Endodermal cell (in vitro differentiated cells): ENCODE measurements around the gene CXCL11. TPM values are rescaled to one million over a fixed set of nuclear protein-coding genes. Genes with fewer than 3 reads are reported as not detected.

Experiments used
- DNase-seq: peaks from one replicate; pipeline ENCODE4 v3.0.0-alpha.2; 2017
- H3K27ac ChIP-seq: 2 replicates; pipeline ENCODE4 v1.5.1; 2013; ENCODE audit warnings: mild to moderate bottlenecking, low read depth, low read length, moderate library complexity
- H3K27me3 ChIP-seq: 2 replicates; pipeline ENCODE4 v1.6.1; 2013; ENCODE audit warnings: mild to moderate bottlenecking, low read length, moderate library complexity; ENCODE audit not compliant: insufficient read depth, control insufficient read depth, poor library complexity, severe bottlenecking
- H3K36me3 ChIP-seq: 2 replicates; pipeline ENCODE4 v1.7.0; 2013; ENCODE audit warnings: mild to moderate bottlenecking, low read length, moderate library complexity; ENCODE audit not compliant: control insufficient read depth, insufficient read depth
- H3K4me1 ChIP-seq: one replicate; pipeline ENCODE4 v1.7.0; 2013; ENCODE audit warnings: low read length; ENCODE audit not compliant: control insufficient read depth, insufficient read depth
- H3K4me3 ChIP-seq: 2 replicates; pipeline ENCODE4 v1.5.1; 2013; ENCODE audit warnings: mild to moderate bottlenecking, low read length, moderate library complexity
- H3K9ac ChIP-seq: 2 replicates; pipeline ENCODE4 v1.6.1; 2013; ENCODE audit warnings: mild to moderate bottlenecking, low read length, moderate library complexity; ENCODE audit not compliant: poor library complexity, severe bottlenecking; ENCODE audit errors: extremely low read depth
- H3K9me3 ChIP-seq: 2 replicates; pipeline ENCODE4 v1.6.1; 2013; ENCODE audit warnings: mild to moderate bottlenecking, low read length, moderate library complexity; ENCODE audit not compliant: control insufficient read depth
- H3K27ac Mint-ChIP-seq: 2 replicates; pipeline ENCODE4 v1.8.0; 2020; ENCODE audit warnings: mixed read lengths
- H3K27me3 Mint-ChIP-seq: 2 replicates; pipeline ENCODE4 v1.8.0; 2021; ENCODE audit warnings: mild to moderate bottlenecking, mixed read lengths; ENCODE audit not compliant: insufficient read depth
- H3K36me3 Mint-ChIP-seq: 2 replicates; pipeline ENCODE4 v1.8.0; 2020; ENCODE audit warnings: low read depth, mixed read lengths
- H3K4me1 Mint-ChIP-seq: 2 replicates; pipeline ENCODE4 v1.8.0; 2020; ENCODE audit warnings: mixed read lengths
- H3K4me3 Mint-ChIP-seq: 2 replicates; pipeline ENCODE4 v1.8.0; 2020; ENCODE audit warnings: mild to moderate bottlenecking, moderate library complexity, mixed read lengths
- H3K9me3 Mint-ChIP-seq: 2 replicates; pipeline ENCODE4 v1.8.0; 2020; ENCODE audit warnings: mild to moderate bottlenecking, mixed read lengths
- WGBS, 2 experiments: methylation state at CpG; one replicate each; pipeline versions ENCODE4 v1.1.5 to v1.1.7; 2013; ENCODE audit warnings: missing lambda C conversion rate in 2 of 2, mixed read lengths in 1 of 2; ENCODE audit not compliant: insufficient coverage in 1 of 2, insufficient read length in 1 of 2; 5-methylcytosine and 5-hydroxymethylcytosine counted together
- long read RNA-seq, 4 experiments: library from polyadenylated mRNA in 2 of 4; library from RNA in 1 of 4; library from capped mRNA in 1 of 4; stranded (forward) in 3 of 4; unstranded in 1 of 4; transcript quantifications; one replicate each; pipeline ENCODE4 v2.0.0, GENCODE V29; 2020 to 2021; ENCODE audit warnings: inconsistent platforms in 1 of 4
- polyA plus RNA-seq, 2 experiments: library from polyadenylated mRNA; stranded (reverse); fragments of 50-300 nt; gene quantifications; one replicate each; pipeline ENCODE4 v1.2.3, GENCODE V29; 2013
- total RNA-seq, 2 donors: library from RNA; stranded (reverse); fragmentation: NEBNext Ultra II Directional in 1 of 2; extraction: Animal tissue kit (Norgen Biotek cat#: 25700) in 1 of 2; gene quantifications; 2 replicates in 1 of 2; 3 replicates in 1 of 2; pipeline ENCODE4 v1.2.1, GENCODE V29; 2021
- TF ChIP-seq, protein P1 (sequence below): fragments of 200-600 bp; sonication (generic); conservative IDR thresholded peaks from 2 replicates; pipeline ENCODE4 v1.5.0; 2021; ENCODE audit warnings: antibody characterized with exemption, mild to moderate bottlenecking

CXCL11 gene
- total RNA-seq, result not detected
- not detected for polyA plus RNA-seq (2013, experiment 1 of 2)
- polyA plus RNA-seq (2013, experiment 2 of 2), result not detected
- long read RNA-seq, experiment 1, result 0 reads
- long read RNA-seq, experiment 2, result 0 reads
- long read RNA-seq, experiment 3, result 0 reads
- long read RNA-seq, experiment 4, result 0 reads

GRCh38 chr4:76035799-76036380 is at the start of gene CXCL11:
Gene CXCL11 (minus strand): TSS chr4:76036070. CDS start chr4:76035987, 83 bp downstream.
- no peak within 1 kb of the TSS for H3K4me3 ChIP-seq
- H3K36me3 Mint-ChIP-seq, result no peaks in the 10 kb centered on the region
- H3K4me1 ChIP-seq, result no peaks in the 10 kb centered on the region
- H3K27ac Mint-ChIP-seq, result no peak within 1 kb of the TSS
- TF ChIP-seq, protein P1, sequence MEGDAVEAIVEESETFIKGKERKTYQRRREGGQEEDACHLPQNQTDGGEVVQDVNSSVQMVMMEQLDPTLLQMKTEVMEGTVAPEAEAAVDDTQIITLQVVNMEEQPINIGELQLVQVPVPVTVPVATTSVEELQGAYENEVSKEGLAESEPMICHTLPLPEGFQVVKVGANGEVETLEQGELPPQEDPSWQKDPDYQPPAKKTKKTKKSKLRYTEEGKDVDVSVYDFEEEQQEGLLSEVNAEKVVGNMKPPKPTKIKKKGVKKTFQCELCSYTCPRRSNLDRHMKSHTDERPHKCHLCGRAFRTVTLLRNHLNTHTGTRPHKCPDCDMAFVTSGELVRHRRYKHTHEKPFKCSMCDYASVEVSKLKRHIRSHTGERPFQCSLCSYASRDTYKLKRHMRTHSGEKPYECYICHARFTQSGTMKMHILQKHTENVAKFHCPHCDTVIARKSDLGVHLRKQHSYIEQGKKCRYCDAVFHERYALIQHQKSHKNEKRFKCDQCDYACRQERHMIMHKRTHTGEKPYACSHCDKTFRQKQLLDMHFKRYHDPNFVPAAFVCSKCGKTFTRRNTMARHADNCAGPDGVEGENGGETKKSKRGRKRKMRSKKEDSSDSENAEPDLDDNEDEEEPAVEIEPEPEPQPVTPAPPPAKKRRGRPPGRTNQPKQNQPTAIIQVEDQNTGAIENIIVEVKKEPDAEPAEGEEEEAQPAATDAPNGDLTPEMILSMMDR, result no peak
- no peaks in the 10 kb centered on the region for H3K9me3 ChIP-seq
- H3K36me3 ChIP-seq, result no peaks in the 10 kb centered on the region
- DNase-seq, result no peak
- H3K27ac ChIP-seq, result no peak within 1 kb of the TSS
- no peaks in the 10 kb centered on the region for H3K9me3 Mint-ChIP-seq
- H3K4me3 Mint-ChIP-seq, result no peak within 1 kb of the TSS
- 89 to 100% methylated on average over 2 of the region's 2 CpGs for WGBS, 2 experiments
- no peaks in the 10 kb centered on the region for H3K27me3 Mint-ChIP-seq
- H3K9ac ChIP-seq, result no peak within 1 kb of the TSS
- no peaks in the 10 kb centered on the region for H3K27me3 ChIP-seq
- H3K4me1 Mint-ChIP-seq, result peaks cover 7% of the 10 kb centered on the region

GRCh38 chr4:76084542-76084941 is 48.7 kb upstream of the CXCL11 start:
- Mint-ChIP-seq H3K9me3 (no peaks in the 10 kb centered on the region), H3K27ac (no peak overlapping the region), H3K4me1 (peaks cover 7% of the 10 kb centered on the region), H3K4me3 (no peak overlapping the region), H3K36me3 (no peaks in the 10 kb centered on the region), H3K27me3 (no peaks in the 10 kb centered on the region)
- no peaks in the 10 kb centered on the region for H3K36me3 ChIP-seq
- H3K27ac ChIP-seq, result no peak overlapping the region
- no peaks in the 10 kb centered on the region for H3K4me1 ChIP-seq
- H3K9me3 ChIP-seq, result no peaks in the 10 kb centered on the region
- no peak overlapping the region for H3K9ac ChIP-seq
- TF ChIP-seq, protein P1, result no peak
- no peak for DNase-seq
- no CpG with 5 or more reads among the region's 1 CpG for WGBS, 2 experiments
- no peak overlapping the region for H3K4me3 ChIP-seq
- no peaks in the 10 kb centered on the region for H3K27me3 ChIP-seq

DNA sequence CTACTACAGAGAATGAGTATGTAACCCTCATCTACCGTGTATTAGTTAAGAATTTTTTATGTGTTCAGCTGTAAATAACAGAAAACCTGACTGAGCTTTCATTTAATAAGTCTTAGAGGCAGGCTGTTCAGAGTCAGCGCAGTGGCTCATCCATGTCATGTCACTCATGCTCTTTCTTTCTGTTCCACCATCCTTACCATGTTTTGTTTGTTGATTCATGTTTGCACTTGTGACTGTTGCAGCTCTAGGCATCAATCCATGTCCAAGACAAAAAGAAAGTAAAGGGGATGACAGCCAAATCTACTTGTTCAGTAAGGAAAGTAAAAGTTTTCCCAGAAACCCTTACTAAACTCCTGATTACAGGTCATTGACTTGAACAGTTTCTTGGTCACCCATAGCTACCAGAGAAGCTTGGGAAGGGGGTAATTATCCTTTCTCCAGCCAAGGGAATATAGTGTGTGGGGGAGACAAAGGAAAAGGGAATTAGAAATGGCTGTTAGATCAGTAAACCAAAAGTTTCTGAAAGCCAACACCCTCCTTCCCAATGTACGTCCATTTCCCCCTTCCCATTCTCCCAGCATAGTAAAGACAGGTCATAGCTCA is 47.6 kb upstream of the CXCL11 start:
- Histone ChIP-seq H3K27ac (no peak overlapping the region), H3K4me1 (no peaks in the 10 kb centered on the region), H3K27me3 (no peaks in the 10 kb centered on the region), H3K9me3 (no peaks in the 10 kb centered on the region), H3K9ac (no peak overlapping the region), H3K4me3 (no peak overlapping the region), H3K36me3 (no peaks in the 10 kb centered on the region)
- Mint-ChIP-seq H3K36me3 (no peaks in the 10 kb centered on the region), H3K27ac (no peak overlapping the region), H3K4me1 (peaks cover 7% of the 10 kb centered on the region), H3K9me3 (no peaks in the 10 kb centered on the region), H3K27me3 (no peaks in the 10 kb centered on the region), H3K4me3 (no peak overlapping the region)
- DNase-seq, result no peak
- 86 to 98% methylated on average over 1 to 3 of the region's 3 CpGs for WGBS, 2 experiments
- TF ChIP-seq, protein P1, result no peak
